ENCODE data around the gene ADAMTSL5.
"Not testable (repeated sequence)": the region's sequence is repeated elsewhere in the genome, so short reads cannot be mapped to it uniquely, and the experiment has no call there.

GRCh38 chr19:1477056-1477455, 35.8 kb downstream of the ADAMTSL5 start:
- not testable (repeated sequence) for TF ChIP-seq FOXA1 (IDR thresholded peaks at IDR 0.05); SUZ12 (IDR thresholded peaks at IDR 0.05); BHLHE40 (IDR thresholded peaks at IDR 0.05; ENCODE audit: borderline replicate concordance)
